GM19240 (cell line): ENCODE measurements around the gene USP2.

Experiments
- DNase-seq: peaks from one replicate; pipeline ENCODE4 v3.0.0; 2011; ENCODE audit warnings: low spot score; ENCODE audit not compliant: insufficient read length

The USP2 gene

GRCh38 chr11:119381181-119381988 is at the start of gene USP2:
Gene USP2 (minus strand): TSS chr11:119381690. CDS start chr11:119373480, 8,210 bp downstream.
- DNase-seq, result peak; percentile 90

GRCh38 chr11:119427279-119427678 is 45.8 kb upstream of the USP2 start:
- no peak for DNase-seq

GRCh38 chr11:119426142-119426541 is 44.7 kb upstream of the USP2 start:
- no peak for DNase-seq

- DNase-seq, result no peak
These were observed 43.3 kb upstream of the USP2 start for GRCh38 chr11:119424775-119425174.

- no peak for DNase-seq
These were observed 42.8 kb upstream of the USP2 start for GRCh38 chr11:119424276-119424675.

- DNase-seq, result no peak
These were observed 42.2 kb upstream of the USP2 start for GRCh38 chr11:119423509-119424254.

- no peak for DNase-seq
These were observed 41.5 kb upstream of the USP2 start, which contains the start of gene THY1 for GRCh38 chr11:119422809-119423508. Gene THY1 (minus strand): TSS chr11:119423172. CDS start chr11:119420905, 2,267 bp downstream.

- DNase-seq, result no peak
These were observed 40.7 kb upstream of the USP2 start for GRCh38 chr11:119421941-119422808.

GRCh38 chr11:119421351-119421750 is 39.9 kb upstream of the USP2 start:
- DNase-seq, result no peak

GRCh38 chr11:119420631-119421030 is 39.1 kb upstream of the USP2 start:
- DNase-seq, result no peak

- DNase-seq, result no peak
These were observed 38.5 kb upstream of the USP2 start for GRCh38 chr11:119419834-119420492.

GRCh38 chr11:119419246-119419645 is 37.8 kb upstream of the USP2 start:
- no peak for DNase-seq

GRCh38 chr11:119418759-119419158 is 37.3 kb upstream of the USP2 start:
- no peak for DNase-seq

GRCh38 chr11:119417726-119418540 is 36.4 kb upstream of the USP2 start:
- DNase-seq, result no peak

GRCh38 chr11:119416606-119417580 is 35.4 kb upstream of the USP2 start:
- DNase-seq, result no peak

- no peak for DNase-seq
These were observed 34.5 kb upstream of the USP2 start for GRCh38 chr11:119415966-119416365.

GRCh38 chr11:119415517-119415916 is 34.0 kb upstream of the USP2 start:
- DNase-seq, result no peak

GRCh38 chr11:119414734-119415133 is 33.2 kb upstream of the USP2 start:
- DNase-seq, result no peak
